Measurements from ENCODE around the gene CCDC187.

GRCh38 chr9:136317695-136318094 is 13.8 kb upstream of the CCDC187 start:
- TF ChIP-seq GATA3 (IDR thresholded peaks at IDR 0.05; ENCODE audit: low read depth, low read length) (no peak), GATA2 (IDR thresholded peaks at IDR 0.05; ENCODE audit: low read depth, low read length) (no peak)
